Measurements from ENCODE around the gene MEIS2.

The MEIS2 gene

GRCh38 chr15:37079726-37080125, 20.6 kb downstream of the MEIS2 start:
- Histone ChIP-seq H3K4me3 (ENCODE audit: insufficient read depth, low read depth, low read length, poor library complexity, severe bottlenecking) (no peak overlapping the region), H3K9me3 (ENCODE audit: control insufficient read depth, low read length) (no peaks in the 10 kb centered on the region), H3K36me3 (ENCODE audit: control insufficient read depth, insufficient read depth, low read length) (no peaks in the 10 kb centered on the region), H3K27ac (ENCODE audit: insufficient read depth, low read length, poor library complexity, severe bottlenecking) (no peak overlapping the region), H3K27me3 (replicated peaks; ENCODE audit: control insufficient read depth, insufficient read depth, low read length, poor library complexity, severe bottlenecking) (no peaks in the 10 kb centered on the region), H3K4me1 (ENCODE audit: control insufficient read depth, insufficient read depth, low read length, poor library complexity, severe bottlenecking) (no peaks in the 10 kb centered on the region)
- no peak for DNase-seq

GRCh38 chr15:37078566-37078965, 21.8 kb downstream of the MEIS2 start:
- H3K36me3 ChIP-seq (ENCODE audit: control insufficient read depth, insufficient read depth, low read length), result no peaks in the 10 kb centered on the region
- H3K4me3 ChIP-seq (ENCODE audit: insufficient read depth, low read depth, low read length, poor library complexity, severe bottlenecking), result no peak overlapping the region
- no peak for DNase-seq
- H3K27ac ChIP-seq (ENCODE audit: insufficient read depth, low read length, poor library complexity, severe bottlenecking), result no peak overlapping the region
- H3K27me3 ChIP-seq (replicated peaks; ENCODE audit: control insufficient read depth, insufficient read depth, low read length, poor library complexity, severe bottlenecking), result no peaks in the 10 kb centered on the region
- H3K9me3 ChIP-seq (ENCODE audit: control insufficient read depth, low read length), result no peaks in the 10 kb centered on the region
- H3K4me1 ChIP-seq (ENCODE audit: control insufficient read depth, insufficient read depth, low read length, poor library complexity, severe bottlenecking), result no peaks in the 10 kb centered on the region

- Histone ChIP-seq H3K27me3 (replicated peaks; ENCODE audit: control insufficient read depth, insufficient read depth, low read length, poor library complexity, severe bottlenecking) (no peaks in the 10 kb centered on the region), H3K4me1 (ENCODE audit: control insufficient read depth, insufficient read depth, low read length, poor library complexity, severe bottlenecking) (no peaks in the 10 kb centered on the region), H3K27ac (ENCODE audit: insufficient read depth, low read length, poor library complexity, severe bottlenecking) (no peak overlapping the region), H3K36me3 (ENCODE audit: control insufficient read depth, insufficient read depth, low read length) (no peaks in the 10 kb centered on the region), H3K9me3 (ENCODE audit: control insufficient read depth, low read length) (no peaks in the 10 kb centered on the region), H3K4me3 (ENCODE audit: insufficient read depth, low read depth, low read length, poor library complexity, severe bottlenecking) (no peak overlapping the region)
- DNase-seq, result no peak
Observed at GRCh38 chr15:37077623-37078351, 22.6 kb downstream of the MEIS2 start.

- DNase-seq, result no peak
- H3K27ac ChIP-seq (ENCODE audit: insufficient read depth, low read length, poor library complexity, severe bottlenecking), result no peak overlapping the region
- no peak overlapping the region for H3K4me3 ChIP-seq (ENCODE audit: insufficient read depth, low read depth, low read length, poor library complexity, severe bottlenecking)
- no peaks in the 10 kb centered on the region for H3K4me1 ChIP-seq (ENCODE audit: control insufficient read depth, insufficient read depth, low read length, poor library complexity, severe bottlenecking)
- H3K27me3 ChIP-seq (replicated peaks; ENCODE audit: control insufficient read depth, insufficient read depth, low read length, poor library complexity, severe bottlenecking), result no peaks in the 10 kb centered on the region
- H3K36me3 ChIP-seq (ENCODE audit: control insufficient read depth, insufficient read depth, low read length), result no peaks in the 10 kb centered on the region
- H3K9me3 ChIP-seq (ENCODE audit: control insufficient read depth, low read length), result no peaks in the 10 kb centered on the region
Observed at GRCh38 chr15:37076543-37076942, 23.8 kb downstream of the MEIS2 start.

GRCh38 chr15:37075777-37076176, 24.6 kb downstream of the MEIS2 start:
- H3K9me3 ChIP-seq (ENCODE audit: control insufficient read depth, low read length), result no peaks in the 10 kb centered on the region
- no peaks in the 10 kb centered on the region for H3K36me3 ChIP-seq (ENCODE audit: control insufficient read depth, insufficient read depth, low read length)
- H3K27me3 ChIP-seq (replicated peaks; ENCODE audit: control insufficient read depth, insufficient read depth, low read length, poor library complexity, severe bottlenecking), result no peaks in the 10 kb centered on the region
- H3K4me3 ChIP-seq (ENCODE audit: insufficient read depth, low read depth, low read length, poor library complexity, severe bottlenecking), result no peak overlapping the region
- H3K4me1 ChIP-seq (ENCODE audit: control insufficient read depth, insufficient read depth, low read length, poor library complexity, severe bottlenecking), result no peaks in the 10 kb centered on the region
- no peak for DNase-seq
- H3K27ac ChIP-seq (ENCODE audit: insufficient read depth, low read length, poor library complexity, severe bottlenecking), result no peak overlapping the region

GRCh38 chr15:37072181-37072580, 28.2 kb downstream of the MEIS2 start:
- Histone ChIP-seq H3K4me1 (ENCODE audit: control insufficient read depth, insufficient read depth, low read length, poor library complexity, severe bottlenecking) (no peaks in the 10 kb centered on the region), H3K27me3 (replicated peaks; ENCODE audit: control insufficient read depth, insufficient read depth, low read length, poor library complexity, severe bottlenecking) (no peaks in the 10 kb centered on the region), H3K9me3 (ENCODE audit: control insufficient read depth, low read length) (no peaks in the 10 kb centered on the region), H3K4me3 (ENCODE audit: insufficient read depth, low read depth, low read length, poor library complexity, severe bottlenecking) (no peak overlapping the region), H3K36me3 (ENCODE audit: control insufficient read depth, insufficient read depth, low read length) (no peaks in the 10 kb centered on the region), H3K27ac (ENCODE audit: insufficient read depth, low read length, poor library complexity, severe bottlenecking) (no peak overlapping the region)
- DNase-seq, result no peak

GRCh38 chr15:37071134-37071533, 29.2 kb downstream of the MEIS2 start:
- Histone ChIP-seq H3K36me3 (ENCODE audit: control insufficient read depth, insufficient read depth, low read length) (no peaks in the 10 kb centered on the region), H3K4me1 (ENCODE audit: control insufficient read depth, insufficient read depth, low read length, poor library complexity, severe bottlenecking) (no peaks in the 10 kb centered on the region)

GRCh38 chr15:37070686-37071085, 29.7 kb downstream of the MEIS2 start:
- Histone ChIP-seq H3K4me3 (ENCODE audit: insufficient read depth, low read depth, low read length, poor library complexity, severe bottlenecking) (no peak overlapping the region), H3K9me3 (ENCODE audit: control insufficient read depth, low read length) (no peaks in the 10 kb centered on the region), H3K4me1 (ENCODE audit: control insufficient read depth, insufficient read depth, low read length, poor library complexity, severe bottlenecking) (no peaks in the 10 kb centered on the region), H3K27me3 (replicated peaks; ENCODE audit: control insufficient read depth, insufficient read depth, low read length, poor library complexity, severe bottlenecking) (no peaks in the 10 kb centered on the region), H3K36me3 (ENCODE audit: control insufficient read depth, insufficient read depth, low read length) (no peaks in the 10 kb centered on the region), H3K27ac (ENCODE audit: insufficient read depth, low read length, poor library complexity, severe bottlenecking) (no peak overlapping the region)
- DNase-seq, result no peak

More at GRCh38 chr15:37071134-37071533, 29.2 kb downstream of the MEIS2 start:
- Histone ChIP-seq H3K4me3 (ENCODE audit: insufficient read depth, low read depth, low read length, poor library complexity, severe bottlenecking) (no peak overlapping the region), H3K9me3 (ENCODE audit: control insufficient read depth, low read length) (no peaks in the 10 kb centered on the region), H3K27me3 (replicated peaks; ENCODE audit: control insufficient read depth, insufficient read depth, low read length, poor library complexity, severe bottlenecking) (no peaks in the 10 kb centered on the region), H3K27ac (ENCODE audit: insufficient read depth, low read length, poor library complexity, severe bottlenecking) (no peak overlapping the region)
- DNase-seq, result no peak

- Histone ChIP-seq H3K4me1 (ENCODE audit: control insufficient read depth, insufficient read depth, low read length, poor library complexity, severe bottlenecking) (no peaks in the 10 kb centered on the region), H3K27me3 (replicated peaks; ENCODE audit: control insufficient read depth, insufficient read depth, low read length, poor library complexity, severe bottlenecking) (no peaks in the 10 kb centered on the region), H3K27ac (ENCODE audit: insufficient read depth, low read length, poor library complexity, severe bottlenecking) (no peak overlapping the region), H3K36me3 (ENCODE audit: control insufficient read depth, insufficient read depth, low read length) (no peaks in the 10 kb centered on the region), H3K4me3 (ENCODE audit: insufficient read depth, low read depth, low read length, poor library complexity, severe bottlenecking) (no peak overlapping the region), H3K9me3 (ENCODE audit: control insufficient read depth, low read length) (no peaks in the 10 kb centered on the region)
- DNase-seq, result no peak
Observed at GRCh38 chr15:37061996-37062395, 38.4 kb downstream of the MEIS2 start.

- H3K4me1 ChIP-seq (ENCODE audit: control insufficient read depth, insufficient read depth, low read length, poor library complexity, severe bottlenecking), result no peaks in the 10 kb centered on the region
- no peak overlapping the region for H3K4me3 ChIP-seq (ENCODE audit: insufficient read depth, low read depth, low read length, poor library complexity, severe bottlenecking)
- no peaks in the 10 kb centered on the region for H3K27me3 ChIP-seq (replicated peaks; ENCODE audit: control insufficient read depth, insufficient read depth, low read length, poor library complexity, severe bottlenecking)
- H3K36me3 ChIP-seq (ENCODE audit: control insufficient read depth, insufficient read depth, low read length), result no peaks in the 10 kb centered on the region
- H3K9me3 ChIP-seq (ENCODE audit: control insufficient read depth, low read length), result no peaks in the 10 kb centered on the region
- DNase-seq, result no peak
- H3K27ac ChIP-seq (ENCODE audit: insufficient read depth, low read length, poor library complexity, severe bottlenecking), result no peak overlapping the region
Observed at GRCh38 chr15:37059086-37059485, 41.3 kb downstream of the MEIS2 start.
